Calu3 (cell line): ENCODE measurements around the gene GRIA4. TPM values are rescaled to one million over a fixed set of nuclear protein-coding genes. Genes with fewer than 3 reads are reported as not detected.

ENCODE experiments used
- BruUV-seq: library from RNA; stranded (reverse); fragments of 400-500 nt; replicated peaks from 2 replicates; lab custom pipeline; 2021; lab: Mats Ljungman, UMichigan
- CTCF ChIA-PET: fragments of 300-600 bp; sonication (Branson Sonifier 250); formaldehyde crosslinking; loops from one replicate; lab custom pipeline; 2022; ENCODE audit warnings: antibody characterized with exemption; lab: Charles Lee
- DNase-seq: peaks from one replicate; pipeline ENCODE4 v3.0.0; 2022
- H3K27ac Mint-ChIP-seq: one replicate; pipeline ENCODE4 v1.8.0; 2022; ENCODE audit warnings: mixed read lengths; ENCODE audit not compliant: unreplicated experiment
- H3K27me3 Mint-ChIP-seq: one replicate; pipeline ENCODE4 v1.8.0; 2022; ENCODE audit warnings: mixed read lengths; ENCODE audit not compliant: unreplicated experiment
- H3K36me3 Mint-ChIP-seq: one replicate; pipeline ENCODE4 v1.8.0; 2022; ENCODE audit warnings: mild to moderate bottlenecking, moderate library complexity, mixed read lengths; ENCODE audit not compliant: insufficient read depth, unreplicated experiment
- H3K4me1 Mint-ChIP-seq: one replicate; pipeline ENCODE4 v1.8.0; 2022; ENCODE audit warnings: mild to moderate bottlenecking, low read depth, mixed read lengths; ENCODE audit not compliant: unreplicated experiment
- H3K4me3 Mint-ChIP-seq: one replicate; pipeline ENCODE4 v1.8.0; 2022; ENCODE audit warnings: mild to moderate bottlenecking, low read depth, moderate library complexity, mixed read lengths; ENCODE audit not compliant: unreplicated experiment
- H3K9me3 Mint-ChIP-seq: one replicate; pipeline ENCODE4 v1.8.0; 2022; ENCODE audit warnings: low read depth, mixed read lengths; ENCODE audit not compliant: unreplicated experiment
- CTCF ChIP-seq: fragments of 200-600 bp; IDR thresholded peaks from one replicate; pipeline ENCODE4 v1.8.0; 2022; ENCODE audit warnings: antibody characterized with exemption; ENCODE audit not compliant: unreplicated experiment
- intact Hi-C: fragments of 100-400 bp; cut with micrococcal nuclease; formaldehyde crosslinking; loops from one replicate; pipeline ENCODE4 v1.10.0; 2022; ENCODE audit not compliant: unreplicated experiment
- total RNA-seq: library from RNA; stranded (reverse); gene quantifications from 2 replicates; pipeline ENCODE4 v1.2.3, GENCODE V29; 2022

GRIA4 gene
- total RNA-seq, 1 experiment from 2014 or later, result not detected

GRCh38 chr11:105689631-105690030 lies 79.8 kb downstream of the GRIA4 start:
- Mint-ChIP-seq H3K36me3 (no peaks in the 10 kb centered on the region), H3K27me3 (no peaks in the 10 kb centered on the region), H3K27ac (no peak overlapping the region), H3K9me3 (no peaks in the 10 kb centered on the region), H3K4me1 (no peaks in the 10 kb centered on the region), H3K4me3 (no peak overlapping the region)
- no peak for DNase-seq
- BruUV-seq, result no TSS peak
- no peak for TF ChIP-seq CTCF
- intact Hi-C loops, result no loop called here
- CTCF ChIA-PET, result no interaction called here

GRCh38 chr11:105690467-105690866 lies 80.6 kb downstream of the GRIA4 start:
- CTCF ChIA-PET, result no interaction called here
- no peak overlapping the region for H3K27ac Mint-ChIP-seq
- no peaks in the 10 kb centered on the region for H3K9me3 Mint-ChIP-seq
- TF ChIP-seq CTCF, result no peak
- no peak overlapping the region for H3K4me3 Mint-ChIP-seq
- no peaks in the 10 kb centered on the region for H3K36me3 Mint-ChIP-seq
- BruUV-seq, result no TSS peak
- DNase-seq, result no peak
- H3K27me3 Mint-ChIP-seq, result no peaks in the 10 kb centered on the region
- no peaks in the 10 kb centered on the region for H3K4me1 Mint-ChIP-seq
- intact Hi-C loops, result no loop called here

GRCh38 chr11:105693075-105693759 lies 83.3 kb downstream of the GRIA4 start:
- BruUV-seq, result no TSS peak
- Mint-ChIP-seq H3K4me3 (no peak overlapping the region), H3K27me3 (no peaks in the 10 kb centered on the region), H3K9me3 (no peaks in the 10 kb centered on the region), H3K4me1 (no peaks in the 10 kb centered on the region), H3K27ac (no peak overlapping the region), H3K36me3 (no peaks in the 10 kb centered on the region)
- TF ChIP-seq CTCF, result no peak
- CTCF ChIA-PET, result no interaction called here
- DNase-seq, result no peak
- intact Hi-C loops, result no loop called here

- BruUV-seq, result no TSS peak
- CTCF ChIA-PET, result no interaction called here
- Mint-ChIP-seq H3K36me3 (no peaks in the 10 kb centered on the region), H3K4me3 (no peak overlapping the region), H3K27me3 (no peaks in the 10 kb centered on the region), H3K4me1 (no peaks in the 10 kb centered on the region), H3K9me3 (no peaks in the 10 kb centered on the region), H3K27ac (no peak overlapping the region)
- no peak for DNase-seq
- TF ChIP-seq CTCF, result no peak
- intact Hi-C loops, result no loop called here
Observed at GRCh38 chr11:105696000-105696399, 86.1 kb downstream of the GRIA4 start.
